ENCODE results near the gene C5orf52.
"Not testable (repeated sequence)": the region's sequence is repeated elsewhere in the genome, so short reads cannot be mapped to it uniquely, and the experiment has no call there.

C5orf52 gene

GRCh38 chr5:157670662-157671591 lies at the start of gene C5orf52:
Gene C5orf52, plus strand, starts transcription at chr5:157671533. Its CDS starts 82 bp downstream, at chr5:157671615.
- FAIRE-seq: no peak

- FAIRE-seq: no peak
These were observed 47.2 kb upstream of the C5orf52 start for GRCh38 chr5:157624144-157624543.

- no peak for FAIRE-seq
These were observed 44.5 kb upstream of the C5orf52 start for GRCh38 chr5:157626831-157627230.

- no peak for FAIRE-seq
These were observed 41.0 kb upstream of the C5orf52 start for GRCh38 chr5:157630341-157630740.

- FAIRE-seq: no peak
These were observed 30.8 kb upstream of the C5orf52 start for GRCh38 chr5:157640406-157641066.

- FAIRE-seq: no peak
These were observed 22.9 kb upstream of the C5orf52 start for GRCh38 chr5:157648275-157648990.

GRCh38 chr5:157649101-157649500 lies 22.2 kb upstream of the C5orf52 start:
- FAIRE-seq: no peak

GRCh38 chr5:157650991-157651611 lies 20.2 kb upstream of the C5orf52 start:
- FAIRE-seq: no peak

GRCh38 chr5:157651623-157652376 lies 19.5 kb upstream of the C5orf52 start:
- FAIRE-seq: no peak

GRCh38 chr5:157652377-157652692 lies 19.0 kb upstream of the C5orf52 start, which contains the start of gene SOX30:
Gene SOX30, minus strand, starts transcription at chr5:157652438. Its CDS starts 360 bp downstream, at chr5:157652078.
- no peak for FAIRE-seq

- no peak for FAIRE-seq
These were observed 13.8 kb upstream of the C5orf52 start for GRCh38 chr5:157657516-157657915.

- FAIRE-seq: no peak
These were observed 12.4 kb upstream of the C5orf52 start for GRCh38 chr5:157658893-157659292.

GRCh38 chr5:157659868-157660660 lies 11.3 kb upstream of the C5orf52 start:
- no peak for FAIRE-seq

GRCh38 chr5:157665467-157666070 lies 5.8 kb upstream of the C5orf52 start:
- FAIRE-seq: peak; percentile 86

- no peak for FAIRE-seq
These were observed 3.0 kb upstream of the C5orf52 start for GRCh38 chr5:157668356-157668755.

- no peak for FAIRE-seq
These were observed 1.6 kb upstream of the C5orf52 start for GRCh38 chr5:157669701-157670097.

GRCh38 chr5:157671592-157672330 lies 428 bp downstream of the C5orf52 start:
- FAIRE-seq: no peak

- FAIRE-seq: no peak
These were observed 1.6 kb downstream of the C5orf52 start for GRCh38 chr5:157672976-157673375.

- not testable (repeated sequence) for FAIRE-seq
These were observed 3.0 kb downstream of the C5orf52 start for GRCh38 chr5:157674351-157674750.

GRCh38 chr5:157677931-157678330 lies 6.6 kb downstream of the C5orf52 start:
- FAIRE-seq: no peak
